Left forelimb (tissue), 1 donor: Measurements from ENCODE around the gene CRYGD.

Source experiments
- DNase-seq: peaks from one replicate; pipeline ENCODE4 v3.0.0-alpha.2; 2018; ENCODE audit warnings: low spot score

CRYGD gene

DNA sequence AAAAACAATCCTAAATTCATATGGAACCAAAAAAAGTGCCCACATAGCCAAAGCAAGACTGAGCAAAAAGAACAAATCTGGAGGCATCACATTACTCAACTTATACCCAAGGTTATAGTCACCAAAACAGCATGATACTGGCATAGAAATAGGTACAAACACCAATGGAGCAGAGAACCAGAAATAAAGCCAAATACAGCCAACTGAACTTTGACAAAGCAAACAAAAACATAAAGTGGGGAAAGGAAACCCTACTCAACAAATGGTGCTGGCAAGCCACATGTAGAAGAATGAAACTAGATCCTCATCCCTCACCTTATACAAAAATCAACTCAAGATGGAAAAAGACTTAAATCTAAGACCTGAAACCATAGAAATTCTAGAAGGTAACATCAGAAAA, 40.5 kb downstream of the CRYGD start:
- no peak for DNase-seq

DNA sequence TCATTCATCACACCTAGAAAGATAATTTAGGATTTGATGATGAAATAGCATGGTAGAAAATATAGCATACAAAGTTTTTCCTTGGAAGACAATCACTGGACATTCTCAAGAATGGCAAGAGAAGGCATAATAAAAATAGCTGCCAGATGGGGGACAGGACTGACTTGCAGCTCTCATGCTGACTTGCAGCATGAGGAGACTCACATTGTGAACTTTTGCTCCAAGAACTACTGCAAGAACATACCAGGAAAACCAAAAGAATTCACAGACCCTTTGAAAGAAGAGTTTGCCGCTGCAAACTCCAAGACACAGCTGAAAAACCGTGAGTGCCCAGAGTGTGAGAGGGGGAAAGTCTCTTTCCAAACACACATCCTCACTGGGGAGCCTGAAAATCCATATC, 47.0 kb downstream of the CRYGD start:
- DNase-seq, result no peak

DNA sequence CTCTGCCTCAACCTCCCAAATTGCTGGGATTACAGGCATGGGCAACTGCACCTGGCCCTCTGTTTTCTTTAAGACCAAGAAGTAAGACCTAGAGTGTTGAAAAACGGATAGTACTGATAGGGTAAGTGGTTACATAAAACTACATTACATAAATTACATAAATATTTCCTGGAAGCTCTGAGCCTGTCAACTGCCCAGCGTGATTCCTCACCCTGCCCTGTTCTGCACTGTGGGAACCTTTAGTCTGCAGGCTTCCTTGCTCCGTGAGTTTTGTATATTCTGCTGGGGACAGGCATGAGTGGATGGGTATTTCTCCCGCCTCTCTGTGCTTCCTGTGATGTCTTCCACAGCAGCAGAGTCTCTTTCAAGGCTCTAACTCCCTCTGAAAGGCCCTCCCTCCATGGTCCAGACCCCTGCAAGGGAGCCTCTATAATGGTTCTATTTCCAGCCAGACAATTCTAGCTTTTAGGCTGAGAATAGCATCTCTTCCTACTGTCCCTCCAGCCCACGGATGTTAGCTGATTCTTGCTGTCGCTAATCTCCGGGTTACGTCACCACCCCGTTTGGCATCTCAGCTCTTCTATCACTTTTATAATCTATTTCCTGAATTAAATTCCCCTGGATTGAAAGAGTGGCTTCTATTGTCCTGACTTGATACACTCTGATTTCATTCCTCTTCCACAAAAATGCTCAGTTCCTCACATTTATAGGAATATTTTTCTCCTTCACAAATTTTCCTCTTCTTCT, 49.5 kb downstream of the CRYGD start:
- DNase-seq, result no peak

DNA sequence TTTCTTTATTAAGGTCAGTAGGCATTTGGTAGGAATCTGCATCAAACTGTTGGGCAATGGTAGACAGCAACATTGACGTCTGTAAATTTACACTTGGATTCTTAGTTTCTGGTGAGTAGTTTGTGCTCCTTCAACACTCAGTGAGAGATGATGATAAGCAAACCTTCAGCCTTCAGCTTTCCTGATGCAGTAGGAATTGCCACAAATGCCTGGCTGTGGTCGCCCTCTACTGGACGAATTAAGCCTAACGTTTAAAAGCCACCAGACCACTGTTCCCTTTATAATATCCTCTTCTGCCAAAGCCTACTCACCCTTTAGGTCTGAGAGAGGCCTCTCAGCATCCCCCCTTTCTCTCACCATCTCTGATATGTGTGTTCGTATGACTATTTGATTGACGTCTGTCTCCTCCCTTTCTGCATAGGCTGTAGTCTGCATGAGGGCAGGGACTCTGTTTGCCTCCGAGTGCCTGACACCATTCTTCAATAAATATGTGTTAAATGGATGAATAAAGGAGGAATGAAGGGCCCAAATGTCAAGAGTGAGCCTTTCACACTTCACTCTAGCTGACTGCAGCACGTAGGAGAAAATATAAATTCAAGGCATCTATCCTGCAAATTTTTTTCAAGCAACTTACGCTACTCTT, 52.0 kb downstream of the CRYGD start:
- no peak for DNase-seq
